ENCODE measurements around the gene NXPH3.

Gene NXPH3

GRCh38 chr17:49603720-49604119 lies 28.0 kb downstream of the NXPH3 start:
- TF ChIP-seq, protein P1, sequence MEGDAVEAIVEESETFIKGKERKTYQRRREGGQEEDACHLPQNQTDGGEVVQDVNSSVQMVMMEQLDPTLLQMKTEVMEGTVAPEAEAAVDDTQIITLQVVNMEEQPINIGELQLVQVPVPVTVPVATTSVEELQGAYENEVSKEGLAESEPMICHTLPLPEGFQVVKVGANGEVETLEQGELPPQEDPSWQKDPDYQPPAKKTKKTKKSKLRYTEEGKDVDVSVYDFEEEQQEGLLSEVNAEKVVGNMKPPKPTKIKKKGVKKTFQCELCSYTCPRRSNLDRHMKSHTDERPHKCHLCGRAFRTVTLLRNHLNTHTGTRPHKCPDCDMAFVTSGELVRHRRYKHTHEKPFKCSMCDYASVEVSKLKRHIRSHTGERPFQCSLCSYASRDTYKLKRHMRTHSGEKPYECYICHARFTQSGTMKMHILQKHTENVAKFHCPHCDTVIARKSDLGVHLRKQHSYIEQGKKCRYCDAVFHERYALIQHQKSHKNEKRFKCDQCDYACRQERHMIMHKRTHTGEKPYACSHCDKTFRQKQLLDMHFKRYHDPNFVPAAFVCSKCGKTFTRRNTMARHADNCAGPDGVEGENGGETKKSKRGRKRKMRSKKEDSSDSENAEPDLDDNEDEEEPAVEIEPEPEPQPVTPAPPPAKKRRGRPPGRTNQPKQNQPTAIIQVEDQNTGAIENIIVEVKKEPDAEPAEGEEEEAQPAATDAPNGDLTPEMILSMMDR (IDR thresholded peaks at IDR 0.05; ENCODE audit: low read depth, low read length): no peak

GRCh38 chr17:49604314-49604869 lies 28.7 kb downstream of the NXPH3 start:
- TF ChIP-seq, protein P1 (IDR thresholded peaks at IDR 0.05; ENCODE audit: low read depth, low read length): no peak
- no peak overlapping the region for H3K4me3 ChIP-seq (ENCODE audit: low read depth, low read length)

More at GRCh38 chr17:49603720-49604119, 28.0 kb downstream of the NXPH3 start:
- no peak overlapping the region for H3K4me3 ChIP-seq (ENCODE audit: low read depth, low read length)

GRCh38 chr17:49610883-49611584 lies 35.4 kb downstream of the NXPH3 start:
- TF ChIP-seq, protein P1 (IDR thresholded peaks at IDR 0.05; ENCODE audit: low read depth, low read length): no peak
- no peak overlapping the region for H3K4me3 ChIP-seq (ENCODE audit: low read depth, low read length)

DNA sequence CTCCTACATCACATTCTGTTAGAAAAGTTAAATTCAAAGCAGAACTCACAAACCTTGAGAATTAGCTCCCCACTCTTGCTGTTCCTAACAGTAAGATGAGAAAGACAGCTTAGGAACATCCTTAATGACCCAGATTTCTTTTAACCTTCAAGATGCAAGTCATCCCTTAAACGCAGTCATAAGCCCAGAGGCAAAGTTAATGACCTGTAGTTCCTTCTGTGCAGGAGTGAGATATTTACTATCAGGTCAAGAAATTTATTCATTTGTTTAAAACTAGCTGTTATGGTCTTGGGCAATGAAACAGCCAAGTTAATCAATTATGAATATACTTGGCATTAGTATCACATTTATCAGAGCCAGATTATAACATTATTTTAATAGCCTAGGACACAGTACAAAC lies 37.1 kb downstream of the NXPH3 start:
- TF ChIP-seq, protein P1 (IDR thresholded peaks at IDR 0.05; ENCODE audit: low read depth, low read length): no peak

GRCh38 chr17:49613182-49613800 lies 37.6 kb downstream of the NXPH3 start:
- H3K4me3 ChIP-seq (ENCODE audit: low read depth, low read length): no peak overlapping the region
- TF ChIP-seq, protein P1 (IDR thresholded peaks at IDR 0.05; ENCODE audit: low read depth, low read length): no peak

More for the DNA sequence above, 37.1 kb downstream of the NXPH3 start:
- no peak overlapping the region for H3K4me3 ChIP-seq (ENCODE audit: low read depth, low read length)

- no peak overlapping the region for H3K4me3 ChIP-seq (ENCODE audit: low read depth, low read length)
- TF ChIP-seq, protein P1 (IDR thresholded peaks at IDR 0.05; ENCODE audit: low read depth, low read length): 0 out of 2 replicates have a peak, but pooled peaks have one; percentile 13
These were observed 40.4 kb downstream of the NXPH3 start for GRCh38 chr17:49616086-49616485.

- H3K4me3 ChIP-seq (ENCODE audit: low read depth, low read length): no peak overlapping the region
- TF ChIP-seq, protein P1 (IDR thresholded peaks at IDR 0.05; ENCODE audit: low read depth, low read length): no peak
These were observed 41.0 kb downstream of the NXPH3 start for GRCh38 chr17:49616601-49617131.

All from WI38 (cell line).